Effector memory CD8-positive, alpha-beta T cell (primary cell): Measurements from ENCODE around the gene DCC.
"Not testable (repeated sequence)": the region's sequence is repeated elsewhere in the genome, so short reads cannot be mapped to it uniquely, and the experiment has no call there.

ENCODE experiments used
- ATAC-seq: fragments of 150-1000 bp; cut with Tn5 transposase; replicated peaks from 2 replicates; pipeline ENCODE4 v1.10.0; 2021; ENCODE audit warnings: mild to moderate bottlenecking, moderate library complexity
- DNase-seq, 3 experiments: peaks; one replicate each; pipeline ENCODE4 v3.0.0; 2021
- H3K27ac Mint-ChIP-seq, 2 donors: one replicate each; pipeline ENCODE4 v1.8.0; 2022; ENCODE audit warnings: mild to moderate bottlenecking in 2 of 2, mixed read lengths in 2 of 2, moderate library complexity in 2 of 2
- H3K27me3 Mint-ChIP-seq, 2 donors: one replicate each; pipeline ENCODE4 v1.8.0; 2022; ENCODE audit warnings: mixed read lengths in 2 of 2
- H3K36me3 Mint-ChIP-seq: one replicate; pipeline ENCODE4 v1.8.0; 2022; ENCODE audit warnings: mild to moderate bottlenecking, moderate library complexity, mixed read lengths; ENCODE audit not compliant: insufficient read depth
- H3K4me1 Mint-ChIP-seq, 2 donors: one replicate each; pipeline ENCODE4 v1.8.0; 2022; ENCODE audit warnings: low read depth in 2 of 2, mixed read lengths in 2 of 2
- H3K4me3 Mint-ChIP-seq, 2 donors: one replicate each; pipeline ENCODE4 v1.8.0; 2022; ENCODE audit warnings: mild to moderate bottlenecking in 2 of 2, mixed read lengths in 2 of 2, moderate library complexity in 2 of 2
- H3K9me3 Mint-ChIP-seq, 2 donors: one replicate each; pipeline ENCODE4 v1.8.0; 2022; ENCODE audit warnings: mixed read lengths in 2 of 2

Gene DCC

DNA sequence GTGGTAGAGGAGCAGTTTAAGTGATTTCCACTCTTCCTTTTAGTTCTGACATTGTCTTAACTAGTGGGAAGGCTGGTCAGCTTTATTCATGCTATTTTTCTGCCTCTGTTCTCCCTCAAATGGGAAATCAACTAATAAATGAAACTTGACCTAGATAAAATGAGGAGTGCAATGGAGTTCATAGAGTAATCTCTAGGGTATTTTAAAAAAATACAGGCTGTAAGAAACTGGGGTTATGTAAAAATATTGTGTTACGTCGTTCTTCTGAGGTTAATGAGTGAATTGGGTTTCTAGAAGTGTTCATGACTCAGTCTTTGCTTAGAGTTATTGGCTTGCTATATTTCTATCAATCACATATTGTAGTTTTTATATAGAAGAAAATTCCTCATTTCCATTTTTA lies 1150.0 kb downstream of the DCC start:
- no peaks in the 10 kb centered on the region for H3K27me3 Mint-ChIP-seq
- DNase-seq (no peak), ATAC-seq (no peak)
- no peaks in the 10 kb centered on the region for H3K4me1 Mint-ChIP-seq
- H3K9me3 Mint-ChIP-seq: peaks cover 14 to 17% of the 10 kb centered on the region in 2 donors
- H3K4me3 Mint-ChIP-seq: no peak overlapping the region
- no peak overlapping the region for H3K27ac Mint-ChIP-seq
- H3K36me3 Mint-ChIP-seq: no peaks in the 10 kb centered on the region

DNA sequence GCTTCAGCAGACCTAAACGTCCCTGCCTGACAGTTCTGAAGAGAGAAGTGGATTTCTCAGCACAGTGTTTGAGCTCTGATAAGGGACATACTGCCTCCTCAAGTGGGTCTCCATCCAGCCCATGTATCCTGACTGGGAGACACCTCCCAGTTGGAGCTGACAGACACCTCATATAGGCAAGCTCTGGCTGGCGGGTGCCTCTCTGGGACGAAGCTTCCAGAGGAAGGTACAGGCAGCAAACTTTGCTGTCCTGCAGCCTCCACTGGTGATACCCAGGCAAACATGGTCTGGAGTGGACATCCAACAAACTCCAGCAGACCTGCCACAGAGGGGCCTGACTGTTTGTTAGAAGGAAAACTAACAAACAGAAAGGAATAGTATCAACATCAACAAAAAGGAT lies 1156.0 kb downstream of the DCC start:
- Mint-ChIP-seq H3K4me3 (no peak overlapping the region), H3K4me1 (no peaks in the 10 kb centered on the region), H3K27ac (no peak overlapping the region), H3K36me3 (no peaks in the 10 kb centered on the region), H3K9me3 (peaks cover 12 to 14% of the 10 kb centered on the region in 2 donors), H3K27me3 (no peaks in the 10 kb centered on the region)
- DNase-seq (no peak), ATAC-seq (no peak)

DNA sequence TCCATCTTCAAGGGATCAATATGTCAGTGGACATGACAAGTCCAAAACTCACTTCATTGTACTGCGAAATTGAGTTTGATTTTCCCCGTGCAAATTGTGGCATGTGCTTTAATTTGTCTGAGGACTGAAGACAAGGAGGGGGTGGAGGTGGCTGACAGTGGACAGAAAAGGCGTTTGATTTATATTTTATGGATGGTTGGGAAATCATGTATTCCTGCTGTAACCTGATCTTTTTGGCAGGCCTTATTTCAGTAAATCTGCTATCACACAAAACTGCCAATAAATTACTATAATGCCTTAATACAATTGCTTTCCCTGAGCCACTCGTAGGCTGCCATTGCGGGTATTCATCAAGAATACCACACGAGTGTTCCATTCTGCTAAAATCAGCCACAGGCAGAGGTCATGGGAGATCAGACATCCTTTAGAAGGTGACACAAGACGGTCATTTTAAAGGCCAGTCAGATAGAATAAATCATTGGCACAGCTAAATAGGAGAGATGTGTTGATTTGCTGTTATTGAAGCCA lies 1164.0 kb downstream of the DCC start:
- H3K36me3 Mint-ChIP-seq: no peaks in the 10 kb centered on the region
- no peak for ATAC-seq
- no peaks in the 10 kb centered on the region for H3K4me1 Mint-ChIP-seq

DNA sequence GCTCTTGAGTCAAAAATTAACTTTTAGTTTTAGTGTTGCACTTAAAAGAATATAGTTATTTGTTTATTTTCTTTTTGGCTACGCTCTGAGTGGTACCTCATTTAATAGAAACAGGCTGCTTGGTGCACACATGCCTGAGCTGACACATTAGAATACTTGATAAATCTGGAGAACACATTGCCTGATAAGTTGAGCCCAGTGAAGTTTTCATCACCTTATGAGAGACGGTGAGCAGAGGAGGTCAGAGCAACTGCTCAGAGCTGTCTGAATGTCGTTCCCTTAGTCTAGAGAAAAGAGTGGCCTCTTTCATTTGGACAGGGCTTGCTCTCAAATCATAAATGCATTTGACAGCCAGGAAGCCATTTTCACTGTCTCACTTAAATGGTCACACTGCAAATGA lies 1168.5 kb downstream of the DCC start:
- no peak for ATAC-seq
- Mint-ChIP-seq H3K9me3 (peaks cover 0 to under 1% of the 10 kb centered on the region in 2 donors), H3K27ac (no peak overlapping the region), H3K27me3 (no peaks in the 10 kb centered on the region), H3K4me3 (no peak overlapping the region), H3K4me1 (no peaks in the 10 kb centered on the region), H3K36me3 (no peaks in the 10 kb centered on the region)
- no peak for DNase-seq

More for the DNA sequence above, 1164.0 kb downstream of the DCC start:
- H3K27me3 Mint-ChIP-seq: no peaks in the 10 kb centered on the region
- H3K4me3 Mint-ChIP-seq: no peak overlapping the region
- DNase-seq: no peak
- peaks cover 0 to 7% of the 10 kb centered on the region in 2 donors for H3K9me3 Mint-ChIP-seq
- no peak overlapping the region for H3K27ac Mint-ChIP-seq

DNA sequence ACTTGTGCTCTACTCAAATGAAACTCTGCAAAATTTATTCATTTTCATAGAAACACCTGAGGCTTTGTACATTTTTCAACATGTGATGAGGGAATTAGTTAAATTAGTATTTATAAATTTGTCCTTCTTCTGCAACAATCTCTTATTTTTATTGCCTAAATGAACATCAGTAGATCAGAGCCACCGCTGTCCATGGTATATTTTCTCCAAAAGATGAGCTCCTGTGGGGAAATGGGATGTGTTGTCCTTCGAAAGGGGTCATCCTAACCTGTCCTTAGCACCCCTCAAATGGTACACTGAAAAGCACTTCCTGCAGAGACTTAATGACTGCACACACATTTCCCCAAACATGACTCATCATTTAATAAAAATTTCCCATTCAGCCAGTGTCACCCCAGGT lies 1169.9 kb downstream of the DCC start:
- no peaks in the 10 kb centered on the region for H3K4me1 Mint-ChIP-seq
- no peak overlapping the region for H3K4me3 Mint-ChIP-seq
- H3K9me3 Mint-ChIP-seq: no peaks in the 10 kb centered on the region
- H3K27me3 Mint-ChIP-seq: no peaks in the 10 kb centered on the region
- no peak overlapping the region for H3K27ac Mint-ChIP-seq
- no peaks in the 10 kb centered on the region for H3K36me3 Mint-ChIP-seq
- DNase-seq (no peak), ATAC-seq (no peak)

DNA sequence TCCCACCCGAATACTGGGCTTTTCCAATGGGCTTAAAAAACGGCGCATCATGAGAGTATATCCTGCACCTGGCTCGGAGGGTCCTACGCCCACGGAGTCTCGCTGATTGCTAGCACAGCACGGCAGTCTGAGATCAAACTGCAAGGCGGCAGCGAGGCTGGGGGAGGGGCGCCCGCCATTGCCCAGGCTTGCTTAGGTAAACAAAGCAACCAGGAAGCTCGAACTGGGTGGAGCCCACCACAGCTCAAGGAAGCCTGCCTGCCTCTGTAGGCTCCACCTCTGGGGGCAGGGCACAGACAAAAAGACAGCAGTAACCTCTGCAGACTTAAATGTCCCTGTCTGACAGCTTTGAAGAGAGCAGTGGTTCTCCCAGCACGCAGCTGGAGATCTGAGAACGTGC lies 1171.7 kb downstream of the DCC start:
- not testable (repeated sequence) for H3K9me3 Mint-ChIP-seq, H3K36me3 Mint-ChIP-seq, H3K27me3 Mint-ChIP-seq, H3K4me1 Mint-ChIP-seq, ATAC-seq, H3K27ac Mint-ChIP-seq, DNase-seq, H3K4me3 Mint-ChIP-seq

GRCh38 chr18:53521068-53521467 lies 1181.1 kb downstream of the DCC start:
- no peaks in the 10 kb centered on the region for H3K27me3 Mint-ChIP-seq
- ATAC-seq (no peak), DNase-seq (no peak)
- no peaks in the 10 kb centered on the region for H3K9me3 Mint-ChIP-seq
- no peaks in the 10 kb centered on the region for H3K4me1 Mint-ChIP-seq
- no peaks in the 10 kb centered on the region for H3K36me3 Mint-ChIP-seq
- no peak overlapping the region for H3K4me3 Mint-ChIP-seq
- H3K27ac Mint-ChIP-seq: no peak overlapping the region

GRCh38 chr18:53526101-53526870 lies 1186.3 kb downstream of the DCC start:
- ATAC-seq (no peak), DNase-seq (no peak)
- peaks cover 0 to 4% of the 10 kb centered on the region in 2 donors for H3K9me3 Mint-ChIP-seq
- H3K27ac Mint-ChIP-seq: no peak overlapping the region
- no peak overlapping the region for H3K4me3 Mint-ChIP-seq
- H3K4me1 Mint-ChIP-seq: no peaks in the 10 kb centered on the region
- H3K36me3 Mint-ChIP-seq: no peaks in the 10 kb centered on the region
- H3K27me3 Mint-ChIP-seq: no peaks in the 10 kb centered on the region

DNA sequence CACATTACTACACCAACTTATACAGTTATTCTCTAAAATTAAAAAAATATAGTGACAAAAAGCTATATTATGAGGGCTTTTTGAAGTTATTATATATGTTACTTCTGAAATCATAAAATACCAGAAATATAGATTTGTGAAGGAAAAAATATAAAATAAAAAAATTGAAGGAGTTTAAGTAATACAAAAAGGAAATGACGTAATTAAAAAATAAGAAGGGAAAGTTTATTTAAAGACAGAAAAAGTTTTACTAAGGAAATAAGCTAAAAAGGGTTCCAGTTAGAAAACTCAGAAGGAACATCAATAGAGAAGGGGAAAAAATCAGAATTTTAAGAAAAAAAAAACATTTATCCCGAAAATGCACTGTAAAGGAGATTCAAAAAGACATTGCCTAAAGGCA lies 1187.4 kb downstream of the DCC start:
- no peaks in the 10 kb centered on the region for H3K36me3 Mint-ChIP-seq
- no peaks in the 10 kb centered on the region for H3K27me3 Mint-ChIP-seq
- no peak overlapping the region for H3K4me3 Mint-ChIP-seq
- no peak overlapping the region for H3K27ac Mint-ChIP-seq
- H3K4me1 Mint-ChIP-seq: no peaks in the 10 kb centered on the region
- no peak for ATAC-seq
- peaks cover 0 to 4% of the 10 kb centered on the region in 2 donors for H3K9me3 Mint-ChIP-seq
- no peak for DNase-seq

GRCh38 chr18:53531187-53531586 lies 1191.2 kb downstream of the DCC start:
- ATAC-seq: no peak
- Mint-ChIP-seq H3K27ac (no peak overlapping the region), H3K4me3 (no peak overlapping the region), H3K9me3 (peaks cover 0 to 10% of the 10 kb centered on the region in 2 donors), H3K36me3 (no peaks in the 10 kb centered on the region), H3K4me1 (no peaks in the 10 kb centered on the region), H3K27me3 (no peaks in the 10 kb centered on the region)
- DNase-seq: no peak

DNA sequence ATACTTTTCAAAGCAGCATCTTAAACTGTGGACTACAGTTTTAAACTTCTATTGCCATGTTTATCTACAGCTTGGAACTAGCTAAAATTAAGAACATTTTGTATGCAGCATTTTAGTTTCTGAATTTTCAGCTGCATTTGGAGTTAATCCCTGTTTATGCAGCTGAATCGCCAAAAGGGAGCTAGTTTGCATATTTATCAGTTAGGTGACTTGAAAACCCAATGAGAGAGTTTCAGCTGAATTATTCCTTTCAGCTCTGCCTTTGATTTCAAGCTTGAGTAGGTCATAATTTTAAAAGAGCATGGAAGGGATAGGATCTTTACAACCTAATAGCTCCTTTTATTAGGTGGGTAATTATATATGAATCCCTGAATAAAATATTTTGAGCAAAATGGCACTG lies 1191.9 kb downstream of the DCC start:
- no peak overlapping the region for H3K27ac Mint-ChIP-seq
- ATAC-seq (no peak), DNase-seq (no peak)
- no peaks in the 10 kb centered on the region for H3K27me3 Mint-ChIP-seq
- H3K4me1 Mint-ChIP-seq: no peaks in the 10 kb centered on the region
- H3K4me3 Mint-ChIP-seq: no peak overlapping the region
- H3K9me3 Mint-ChIP-seq: peaks cover 0 to 7% of the 10 kb centered on the region in 2 donors
- H3K36me3 Mint-ChIP-seq: no peaks in the 10 kb centered on the region

DNA sequence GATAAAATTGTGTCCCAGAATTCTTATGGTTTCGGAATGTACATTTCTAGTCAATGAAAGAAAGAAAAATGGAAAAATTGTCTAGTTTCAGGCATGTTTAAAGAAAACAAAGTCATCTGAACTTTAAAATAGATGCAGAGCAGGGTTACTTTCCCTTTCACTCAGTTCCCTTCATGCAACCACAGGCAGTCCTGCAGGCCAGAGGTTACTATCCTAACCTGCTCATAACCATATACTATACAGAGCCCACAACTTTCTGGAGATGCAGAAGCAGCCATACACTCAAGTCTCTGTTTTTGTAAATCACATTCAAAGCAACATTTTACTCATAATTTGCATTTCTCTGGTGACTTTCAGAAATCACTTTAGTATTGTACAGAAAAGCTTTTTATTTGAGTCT lies 1194.2 kb downstream of the DCC start:
- ATAC-seq: no peak
- Mint-ChIP-seq H3K36me3 (no peaks in the 10 kb centered on the region), H3K27ac (no peak overlapping the region), H3K27me3 (no peaks in the 10 kb centered on the region), H3K9me3 (peaks cover 6 to 8% of the 10 kb centered on the region in 2 donors), H3K4me1 (no peaks in the 10 kb centered on the region), H3K4me3 (no peak overlapping the region)
- no peak for DNase-seq

GRCh38 chr18:53534695-53535094 lies 1194.7 kb downstream of the DCC start:
- no peaks in the 10 kb centered on the region for H3K36me3 Mint-ChIP-seq
- H3K27ac Mint-ChIP-seq: no peak overlapping the region
- H3K9me3 Mint-ChIP-seq: peaks cover 6 to 8% of the 10 kb centered on the region in 2 donors
- H3K27me3 Mint-ChIP-seq: no peaks in the 10 kb centered on the region
- ATAC-seq (no peak), DNase-seq (no peak)
- no peaks in the 10 kb centered on the region for H3K4me1 Mint-ChIP-seq
- no peak overlapping the region for H3K4me3 Mint-ChIP-seq

GRCh38 chr18:53536908-53537307 lies 1196.9 kb downstream of the DCC start:
- H3K27ac Mint-ChIP-seq: no peak overlapping the region
- no peak overlapping the region for H3K4me3 Mint-ChIP-seq
- H3K4me1 Mint-ChIP-seq: no peaks in the 10 kb centered on the region
- DNase-seq (no peak), ATAC-seq (no peak)
- no peaks in the 10 kb centered on the region for H3K27me3 Mint-ChIP-seq
- H3K9me3 Mint-ChIP-seq: peaks cover 6 to 8% of the 10 kb centered on the region in 2 donors
- H3K36me3 Mint-ChIP-seq: no peaks in the 10 kb centered on the region
